Measurements from ENCODE around the gene ELOVL7.
A peak's percentile ranks its signal among the peaks of the same experiment; 100 is the strongest.
"Not testable (repeated sequence)": the region's sequence is repeated elsewhere in the genome, so short reads cannot be mapped to it uniquely, and the experiment has no call there.

ELOVL7 gene

GRCh38 chr5:60830581-60831127 lies 13.4 kb downstream of the ELOVL7 start:
- DNase-seq (ENCODE audit: low read depth) = no peak

- no peak for DNase-seq (ENCODE audit: low read depth)
Observed at GRCh38 chr5:60829490-60830266, 14.4 kb downstream of the ELOVL7 start.

DNA sequence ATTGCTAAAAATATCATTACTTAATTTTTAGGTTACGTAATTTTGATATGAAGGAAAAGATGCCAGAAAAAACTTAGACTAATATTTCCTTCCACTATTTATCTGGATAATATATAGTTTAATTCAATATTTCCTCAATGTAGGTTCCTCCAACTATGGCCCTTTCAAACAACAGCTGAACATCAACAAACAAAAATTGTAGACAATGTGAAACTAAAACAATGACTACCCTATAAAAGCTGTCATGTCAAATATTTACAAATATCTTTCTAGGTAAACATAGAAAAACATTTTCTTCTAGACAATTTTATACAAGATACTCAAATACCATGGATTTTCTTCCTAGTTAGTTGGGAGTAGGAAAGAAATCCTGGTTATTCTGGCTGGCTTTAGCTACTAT lies 16.9 kb downstream of the ELOVL7 start:
- DNase-seq (ENCODE audit: low read depth) = no peak

DNA sequence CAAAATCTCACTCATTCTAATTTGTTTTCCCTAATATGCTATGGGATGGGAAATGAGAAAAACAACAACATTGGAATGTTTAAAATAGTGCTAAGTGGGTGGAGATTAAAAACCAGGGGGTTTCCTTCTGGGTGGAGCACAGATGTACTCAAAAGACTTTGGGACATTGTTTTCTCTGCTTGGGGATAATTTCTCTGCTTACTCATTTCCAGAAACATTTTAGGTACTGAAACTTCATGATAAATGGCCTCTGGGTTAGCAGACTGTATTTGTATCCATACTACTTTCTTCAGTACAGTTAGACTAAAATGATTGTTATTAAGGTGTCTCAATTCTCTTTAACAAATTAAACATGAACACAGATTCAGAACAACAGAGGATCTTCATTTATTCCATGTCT lies 17.4 kb downstream of the ELOVL7 start:
- no peak for DNase-seq (ENCODE audit: low read depth)

DNA sequence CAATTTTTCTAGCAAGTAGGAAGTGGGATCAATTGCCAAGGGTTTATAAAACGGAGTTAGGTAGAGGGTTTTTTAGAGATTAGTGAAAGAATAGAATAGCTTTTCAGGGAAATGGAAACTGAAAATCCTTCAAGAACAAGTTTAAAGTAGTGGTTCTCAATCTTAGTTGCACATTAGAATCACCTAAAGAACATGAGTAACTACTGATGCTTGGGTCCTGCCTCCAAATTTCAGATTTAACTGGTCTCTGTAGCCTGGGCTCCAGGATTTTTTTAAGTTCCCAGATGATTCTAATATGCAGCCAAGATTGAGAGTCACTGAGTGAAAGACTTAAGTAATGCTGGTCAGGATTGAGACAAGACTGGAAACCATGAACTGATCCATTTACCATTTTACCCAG lies 20.5 kb downstream of the ELOVL7 start:
- DNase-seq (ENCODE audit: low read depth) = no peak

- no peak for DNase-seq (ENCODE audit: low read depth)
Observed at GRCh38 chr5:60822285-60822556, 21.8 kb downstream of the ELOVL7 start.

- no peak for DNase-seq (ENCODE audit: low read depth)
Observed at GRCh38 chr5:60821488-60822284, 22.4 kb downstream of the ELOVL7 start.

- no peak for DNase-seq (ENCODE audit: low read depth)
Observed at GRCh38 chr5:60820593-60821487, 23.2 kb downstream of the ELOVL7 start.

- DNase-seq (ENCODE audit: low read depth) = not testable (repeated sequence)
Observed at GRCh38 chr5:60816138-60816537, 27.9 kb downstream of the ELOVL7 start.

- no peak for DNase-seq (ENCODE audit: low read depth)
Observed at GRCh38 chr5:60814498-60814897, 29.6 kb downstream of the ELOVL7 start.

- DNase-seq (ENCODE audit: low read depth) = no peak
Observed at GRCh38 chr5:60812426-60812825, 31.6 kb downstream of the ELOVL7 start.

- DNase-seq (ENCODE audit: low read depth) = no peak
Observed at GRCh38 chr5:60811105-60811504, 33.0 kb downstream of the ELOVL7 start.

GRCh38 chr5:60810438-60811085 lies 33.5 kb downstream of the ELOVL7 start:
- no peak for DNase-seq (ENCODE audit: low read depth)

- no peak for DNase-seq (ENCODE audit: low read depth)
Observed at GRCh38 chr5:60809891-60810425, 34.1 kb downstream of the ELOVL7 start.

DNA sequence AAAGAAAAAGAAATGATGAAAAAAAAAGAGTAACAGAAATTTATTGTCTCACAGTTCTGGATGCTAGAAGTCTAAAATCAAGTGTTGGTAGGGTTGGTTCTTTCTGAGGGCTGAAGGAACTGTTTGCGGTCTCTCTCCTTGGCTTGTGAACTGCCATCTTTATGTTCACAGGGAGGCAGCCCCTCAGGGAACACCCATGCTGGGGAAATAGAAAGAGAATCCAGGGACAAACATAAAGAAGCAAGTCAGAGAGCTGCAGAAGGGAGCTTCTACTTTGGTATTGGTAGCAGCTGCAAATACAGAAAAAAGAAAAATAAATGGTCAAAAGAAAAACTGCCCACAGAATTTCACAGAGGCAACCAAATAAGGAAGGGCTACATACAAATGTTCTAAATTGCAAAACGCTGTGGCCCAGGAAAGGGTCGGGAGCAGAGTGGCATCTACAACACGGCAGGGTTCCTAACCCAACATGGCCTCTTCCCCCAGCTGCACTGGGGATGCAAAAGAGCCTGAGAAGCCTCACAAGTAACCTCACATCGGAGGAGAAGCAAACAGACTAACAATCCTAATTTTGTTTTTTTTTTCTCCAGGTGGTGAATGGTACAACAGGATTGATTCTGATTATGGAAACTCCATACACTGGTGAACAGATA lies 37.4 kb downstream of the ELOVL7 start:
- DNase-seq (ENCODE audit: low read depth) = no peak

DNA sequence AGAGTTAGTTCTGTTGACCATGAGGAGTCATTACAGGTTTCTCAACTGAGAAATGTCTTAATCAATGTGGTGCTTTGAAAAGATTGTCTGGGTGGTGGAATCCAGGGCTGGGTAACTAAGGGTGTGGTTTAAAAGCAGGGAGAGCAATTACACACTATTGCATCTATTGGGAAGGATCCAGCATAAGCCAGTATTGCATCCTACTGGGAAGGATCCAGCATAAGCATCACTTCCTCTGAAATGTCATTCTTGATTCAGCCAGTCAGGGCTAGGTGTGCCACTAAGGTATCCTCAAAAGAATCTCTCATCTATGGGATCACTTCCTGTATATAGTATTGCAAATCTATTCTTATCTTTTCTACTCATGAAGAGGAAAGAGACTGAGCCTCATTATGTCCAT lies 38.6 kb downstream of the ELOVL7 start:
- DNase-seq (ENCODE audit: low read depth) = peak; percentile 18

- no peak for DNase-seq (ENCODE audit: low read depth)
Observed at GRCh38 chr5:60803712-60804111, 40.4 kb downstream of the ELOVL7 start.

DNA sequence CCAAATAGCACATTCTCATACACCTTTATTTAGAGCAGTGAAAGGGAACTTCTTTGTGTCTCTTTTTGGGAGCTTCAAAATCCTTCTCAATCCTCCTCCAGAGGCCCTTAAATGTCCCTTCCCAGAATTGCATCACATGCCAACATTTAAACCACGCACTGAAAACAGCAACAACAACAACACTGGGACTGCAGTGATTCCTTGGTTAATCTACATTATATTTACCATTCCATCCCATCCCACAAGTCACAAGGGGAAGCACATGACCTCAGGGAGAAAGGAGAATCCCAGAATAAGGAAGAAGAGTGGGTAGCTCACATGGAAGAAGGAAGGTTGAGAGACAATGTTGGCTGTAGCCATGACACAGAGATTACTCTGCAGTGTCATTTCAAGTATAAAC lies 41.1 kb downstream of the ELOVL7 start:
- DNase-seq (ENCODE audit: low read depth) = no peak

- DNase-seq (ENCODE audit: low read depth) = no peak
Observed at GRCh38 chr5:60802226-60802625, 41.8 kb downstream of the ELOVL7 start.

GRCh38 chr5:60797482-60798153 lies 46.5 kb downstream of the ELOVL7 start:
- no peak for DNase-seq (ENCODE audit: low read depth)

Measured in fibroblast of the conjunctiva (primary cell).